GM12872 (cell line): Measurements from ENCODE around the gene MMEL1.

ENCODE experiments used
- CTCF ChIP-seq: IDR thresholded peaks from 3 replicates; pipeline ENCODE4 v1.5.1; 2011; ENCODE audit warnings: low read depth, mild to moderate bottlenecking, low read length, moderate library complexity; ENCODE audit not compliant: insufficient read depth

MMEL1 gene

GRCh38 chr1:2602311-2602835, 30.4 kb downstream of the MMEL1 start:
- TF ChIP-seq CTCF = no peak

DNA sequence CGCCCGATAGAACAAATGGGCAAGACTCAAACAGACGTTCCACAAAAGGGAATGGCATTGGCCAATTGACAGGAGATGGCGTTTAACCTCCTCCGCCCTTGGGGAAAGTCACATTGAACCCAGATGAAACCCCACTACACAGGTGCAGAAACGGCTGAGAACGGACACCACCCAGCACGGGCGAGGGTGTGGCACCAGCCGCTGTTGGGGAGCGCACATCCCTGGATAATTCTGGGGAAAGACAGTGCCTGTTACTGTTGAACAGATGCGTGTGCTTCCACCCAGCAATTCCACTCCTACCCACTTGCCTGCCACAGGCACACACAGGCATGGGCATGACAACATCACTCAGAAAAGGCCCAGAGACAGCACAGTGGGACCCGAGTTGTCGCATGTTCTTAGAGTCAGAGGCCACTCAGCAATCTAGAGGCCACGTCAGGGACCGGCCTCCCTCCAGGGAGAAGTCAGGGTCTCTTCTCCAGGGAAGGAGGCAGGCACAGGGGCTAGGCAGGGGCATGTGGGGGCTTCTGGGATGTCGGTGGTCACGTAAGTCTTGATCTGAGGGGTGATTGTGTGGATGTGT, 31.0 kb downstream of the MMEL1 start:
- TF ChIP-seq CTCF = no peak

- peak; percentile 1; the same call in 1 of the 3 replicates for TF ChIP-seq CTCF
Measured at GRCh38 chr1:2598329-2598931, 34.4 kb downstream of the MMEL1 start.

GRCh38 chr1:2597441-2598328, 35.1 kb downstream of the MMEL1 start:
- no peak for TF ChIP-seq CTCF

DNA sequence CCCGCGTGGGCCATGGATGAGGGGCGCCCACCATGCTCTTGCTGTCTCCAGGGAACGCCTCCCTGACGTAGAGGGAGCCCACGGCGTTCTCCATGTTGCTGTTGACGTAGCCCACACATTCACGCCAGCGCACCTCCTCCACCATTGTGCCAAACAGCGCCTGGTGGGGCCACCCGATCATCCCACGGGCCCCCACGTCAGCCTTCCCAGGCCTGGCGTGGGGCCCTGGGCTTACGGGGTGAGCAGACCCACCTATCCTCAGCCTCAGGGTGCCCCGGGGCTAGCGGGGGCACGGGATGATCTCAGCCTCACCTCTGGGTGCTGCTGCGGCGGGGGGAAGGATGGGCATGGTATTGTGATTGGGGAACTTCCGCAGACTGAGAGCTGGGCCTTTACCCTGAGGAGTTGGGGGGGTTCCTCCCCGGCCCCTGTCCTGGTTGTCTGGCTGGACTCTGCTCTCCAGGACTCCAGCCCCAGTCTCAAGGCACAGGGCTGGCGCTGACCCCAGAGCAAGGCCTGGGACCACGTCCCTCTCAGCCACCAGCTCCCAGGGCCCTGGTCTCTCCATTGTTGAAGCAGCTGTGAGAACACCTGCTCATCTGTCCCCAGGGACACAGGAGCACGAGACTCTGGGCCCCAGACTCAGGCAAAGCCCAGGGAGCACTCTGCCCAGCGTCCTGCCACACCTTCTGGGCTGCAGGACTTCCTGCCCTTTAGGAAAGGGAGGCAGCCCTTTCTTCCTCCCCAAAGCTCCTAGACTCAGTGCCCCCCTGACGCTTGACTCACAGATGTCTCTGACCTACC, 36.1 kb downstream of the MMEL1 start:
- TF ChIP-seq CTCF = no peak

DNA sequence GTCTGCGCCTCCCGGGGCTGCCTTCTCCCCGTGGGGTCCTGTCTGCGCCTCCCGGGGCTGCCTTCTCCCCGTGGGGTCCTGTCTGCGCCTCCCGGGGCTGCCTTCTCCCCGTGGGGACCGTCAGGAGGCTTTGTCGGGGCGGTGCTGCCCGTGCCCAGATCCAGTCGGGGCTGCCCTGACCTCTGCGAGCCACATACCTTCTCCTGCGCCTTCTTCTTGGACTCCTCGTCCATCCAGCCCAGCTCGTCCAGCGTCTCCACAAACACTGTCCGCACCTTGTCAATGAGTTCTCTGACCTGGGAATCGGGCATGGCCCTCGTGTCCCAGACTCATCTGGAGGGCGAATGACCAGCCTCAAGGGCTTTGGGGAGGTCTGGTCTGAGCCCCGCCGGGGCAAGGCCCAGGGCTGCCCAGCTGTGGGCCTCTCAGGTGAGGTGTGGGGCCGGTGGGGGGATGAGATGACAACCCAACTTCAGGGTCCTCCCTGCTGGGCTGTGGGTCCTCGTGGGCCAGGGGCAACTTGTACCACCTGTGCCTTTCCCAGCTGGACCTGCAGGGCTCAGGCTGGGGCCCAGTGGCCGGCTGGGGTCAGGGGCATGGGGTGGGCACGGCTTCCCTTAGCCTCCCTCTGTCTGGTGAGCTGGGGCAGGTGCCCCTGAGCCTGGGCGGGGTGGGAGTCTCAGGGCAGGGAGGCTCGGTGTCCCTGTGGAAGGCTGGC, 36.8 kb downstream of the MMEL1 start:
- TF ChIP-seq CTCF = no peak
